GM12878 (cell line): ENCODE results near the gene CD69. TPM values are rescaled to one million over a fixed set of nuclear protein-coding genes. Genes with fewer than 3 reads are reported as not detected.

ENCODE experiments used
- ATAC-seq: fragments of 200-7000 bp; cut with Tn5 transposase; 3 replicates; pipeline ENCODE4 v1.9.1; 2020; ENCODE audit warnings: mild to moderate bottlenecking, moderate library complexity
- BruUV-seq: library from RNA; stranded (reverse); fragments of 400-500 nt; replicated peaks from 2 replicates; lab custom pipeline; 2021; lab: Mats Ljungman, UMichigan
- CTCF ChIA-PET: fragments of 300-600 bp; sonication (Branson Sonifier 250); formaldehyde crosslinking; extraction: SDS; loops from one replicate; lab custom pipeline; 2021; ENCODE audit warnings: inconsistent platforms; lab: Yijun Ruan, JAX
- POLR2A ChIA-PET: fragments of 350-600 bp; formaldehyde crosslinking; extraction: SDS; loops from one replicate; lab custom pipeline; 2021; ENCODE audit warnings: inconsistent platforms; lab: Charles Lee
- RAD21 ChIA-PET: fragments of 300-600 bp; sonication (Branson Sonifier 250); formaldehyde crosslinking; loops from one replicate; lab custom pipeline; 2023; ENCODE audit warnings: antibody characterized with exemption; ENCODE audit not compliant: unreplicated experiment; lab: Charles Lee
- SMC1A ChIA-PET: fragments of 300-600 bp; sonication (Branson Sonifier 250); formaldehyde crosslinking; loops from one replicate; lab custom pipeline; 2023; ENCODE audit not compliant: unreplicated experiment, uncharacterized antibody; lab: Charles Lee
- DNase-seq: peaks from one replicate; pipeline ENCODE4 v3.0.0-alpha.2; 2011; ENCODE audit warnings: low read depth, low spot score
- FAIRE-seq: peaks from 3 replicates; lab custom pipeline; 2011; peaks lifted over from hg19 to GRCh38; lab: Jason Lieb, UNC
- H2AFZ ChIP-seq: 2 replicates; pipeline ENCODE4 v1.6.0; 2011; ENCODE audit warnings: low read depth, low read length, control low read depth; ENCODE audit not compliant: control insufficient read depth
- H3K27ac ChIP-seq: 2 replicates; pipeline ENCODE4 v1.5.1; 2011; ENCODE audit warnings: control low read depth; ENCODE audit not compliant: control insufficient read depth, insufficient read depth
- H3K27me3 ChIP-seq, 2 experiments: replicated peaks in 1 of 2; 2 replicates each; pipeline versions ENCODE4 v1.6.0 to v1.6.1; 2011; ENCODE audit warnings: low read length in 1 of 2; ENCODE audit not compliant: control insufficient read depth in 2 of 2, insufficient read depth in 2 of 2
- H3K36me3 ChIP-seq, 2 experiments: 2 replicates each; pipeline ENCODE4 v1.5.1; 2011; ENCODE audit warnings: low read length in 1 of 2; ENCODE audit not compliant: control insufficient read depth in 2 of 2, insufficient read depth in 2 of 2
- H3K4me1 ChIP-seq: 2 replicates; pipeline ENCODE4 v1.6.1; 2011; ENCODE audit warnings: mild to moderate bottlenecking, low read length, moderate library complexity, mixed read lengths; ENCODE audit not compliant: control insufficient read depth, insufficient read depth
- H3K4me2 ChIP-seq: 2 replicates; pipeline ENCODE4 v1.6.0; 2011; ENCODE audit warnings: control low read depth; ENCODE audit not compliant: control insufficient read depth, insufficient read depth
- H3K4me3 ChIP-seq: fragments of 200-600 bp; sonication (generic); 2 replicates; pipeline ENCODE4 v1.5.1; 2016
- H3K79me2 ChIP-seq: 2 replicates; pipeline ENCODE4 v1.6.0; 2011; ENCODE audit warnings: low read length; ENCODE audit not compliant: control insufficient read depth, insufficient read depth
- H3K9ac ChIP-seq: 2 replicates; pipeline ENCODE4 v1.8.0; 2011; ENCODE audit warnings: low read length, control low read depth, mixed read lengths; ENCODE audit not compliant: control insufficient read depth, insufficient read depth
- H3K9me3 ChIP-seq: replicated peaks from 3 replicates; pipeline ENCODE4 v1.5.1; 2011; ENCODE audit warnings: mild to moderate bottlenecking, low read length; ENCODE audit not compliant: control insufficient read depth, insufficient read depth
- H4K20me1 ChIP-seq: 2 replicates; pipeline ENCODE4 v1.6.0; 2011; ENCODE audit not compliant: control insufficient read depth, insufficient read depth
- ATF7 ChIP-seq: fragments of 450-650 bp; IDR thresholded peaks from 2 replicates; pipeline ENCODE4 v1.6.1; 2016; ENCODE audit warnings: low read depth, mild to moderate bottlenecking
- BACH1 ChIP-seq: fragments of 450-650 bp; IDR thresholded peaks from 2 replicates; pipeline ENCODE4 v1.6.1; 2017; ENCODE audit warnings: mild to moderate bottlenecking, borderline replicate concordance
- FOS ChIP-seq: IDR thresholded peaks from 3 replicates; pipeline ENCODE4 v1.6.1; 2011; ENCODE audit warnings: borderline replicate concordance; ENCODE audit not compliant: insufficient read length; ENCODE audit errors: extremely low read depth
- HDAC6 ChIP-seq: fragments of 200-600 bp; sonication (generic); IDR thresholded peaks from one replicate; pipeline ENCODE4 v1.8.0; 2017; ENCODE audit warnings: antibody characterized with exemption; ENCODE audit not compliant: unreplicated experiment
- JUNB ChIP-seq: IDR thresholded peaks from 2 replicates; pipeline ENCODE4 v1.6.1; 2016; ENCODE audit warnings: antibody characterized with exemption, mild to moderate bottlenecking
- LARP7 ChIP-seq: fragments of 450-650 bp; IDR thresholded peaks from 2 replicates; pipeline ENCODE4 v1.6.1; 2017; ENCODE audit warnings: mild to moderate bottlenecking
- MXI1 ChIP-seq: fragments of 150-350 bp; IDR thresholded peaks from 2 replicates; pipeline ENCODE4 v1.6.1; 2011; ENCODE audit warnings: low read depth, mild to moderate bottlenecking, inconsistent platforms, low read length, improper control_type of control experiment
- POLR2AphosphoS2 ChIP-seq: IDR thresholded peaks from 2 replicates; pipeline ENCODE4 v1.6.1; 2011; ENCODE audit warnings: low read depth, mild to moderate bottlenecking, low read length, improper control_type of control experiment, moderate library complexity
- SMARCA5 ChIP-seq: fragments of 450-650 bp; IDR thresholded peaks from 2 replicates; pipeline ENCODE4 v1.6.1; 2017; ENCODE audit warnings: mild to moderate bottlenecking
- USF1 ChIP-seq: IDR thresholded peaks from 2 replicates; pipeline ENCODE4 v1.6.1; 2011; ENCODE audit warnings: borderline replicate concordance, low read depth, mild to moderate bottlenecking, moderate library complexity, mixed read lengths, low read length; ENCODE audit not compliant: insufficient read depth; ENCODE audit errors: extremely low read length
- WGBS: methylation state at CpG from one replicate; pipeline ENCODE4 v1.1.6; 2016; ENCODE audit warnings: low lambda C conversion rate; ENCODE audit not compliant: insufficient replicate concordance, insufficient coverage; ENCODE audit errors: missing lambda C conversion rate; 5-methylcytosine and 5-hydroxymethylcytosine counted together
- in situ Hi-C: fragments of 300-500 bp; cut with MboI; formaldehyde crosslinking; loops from 9 replicates; pipeline ENCODE4 v1.14.3; 2018; ENCODE audit warnings: mixed read lengths
- intact Hi-C: fragments of 100-400 bp; cut with micrococcal nuclease; formaldehyde crosslinking; loops from one replicate; pipeline ENCODE4 v1.14.2; 2022; ENCODE audit not compliant: unreplicated experiment
- polyA plus RNA-seq, 11 experiments: library from polyadenylated mRNA; depleted of rRNA in 4 of 11; unstranded in 6 of 11; stranded (reverse) in 5 of 11; fragments of >200 nt; fragmentation: Nextera tagmentation in 4 of 11; fragmentation: Illumina TruSeq in 1 of 11; extraction: Ambion mirVana in 4 of 11; extraction: Trizol in 1 of 11; gene quantifications; 1 replicate in 1 of 11; 2 replicates in 10 of 11; pipeline versions ENCODE4 v1.2.1 to v1.2.3, GENCODE V29; 2011 to 2016; ENCODE audit warnings: inconsistent platforms in 2 of 11, missing spikeins in 2 of 11, low read depth in 1 of 11
- total RNA-seq, 4 experiments: library from RNA; depleted of rRNA in 3 of 4; stranded (reverse); fragments of >200 nt in 3 of 4; fragmentation: Illumina TruSeq in 1 of 4; extraction: Trizol in 1 of 4; gene quantifications; 2 replicates each; pipeline versions ENCODE4 v1.2.1 to v1.2.3, GENCODE V29; 2013 to 2021

CD69 gene
- total and polyA plus RNA-seq, 10 of the 15 experiments (the other 5 are each of a cell fraction or from before 2014, with no cell fraction given): 7.3 to 156 (median 15.0) TPM

- in situ Hi-C loops: loop anchor here (5.0 kb wide), 1 partner anchor 43 kb away; no protein-coding TSS in a partner anchor
- ChIA-PET POLR2A (interaction anchor here (0.8 to 1.7 kb wide), 3 partner anchors 11 to 43 kb away, joined by 3 to 7 read pairs (median 6); no protein-coding TSS in a partner anchor), RAD21 (interaction anchor here (0.9 to 17.5 kb wide), 4 partner anchors 8 to 43 kb away, joined by 4 to 577 read pairs (median 70); no protein-coding TSS in a partner anchor), SMC1A (interaction anchor here (1.1 to 22.8 kb wide), 7 partner anchors 7 to 114 kb away, joined by 3 to 814 read pairs (median 4); partner anchors contain the start of gene CD69), CTCF (interaction anchor here (1.0 to 19.3 kb wide), 6 partner anchors 12 to 103 kb away, joined by 3 to 835 read pairs (median 5); no protein-coding TSS in a partner anchor)
- no peak overlapping the region; the same call in 1 of the 2 replicates for H3K4me2 ChIP-seq
- no peaks in the 10 kb centered on the region for H4K20me1 ChIP-seq
- no peak overlapping the region for H2AFZ ChIP-seq
- H3K27ac ChIP-seq: no peak overlapping the region
- no peak for ATAC-seq
- 96% methylated on average over 3 of the region's 3 CpGs for WGBS
- intact Hi-C loops: loop anchor here (5.0 kb wide), 1 partner anchor 113 kb away; the partner anchor contains the start of gene CLEC2B
- no peak for FAIRE-seq
- H3K9me3 ChIP-seq: no peaks in the 10 kb centered on the region
- peaks cover 0 to 14% of the 10 kb centered on the region in 2 experiments; a peak in 3 of 4 replicates for H3K36me3 ChIP-seq
- BruUV-seq: no TSS peak
- H3K27me3 ChIP-seq: no peaks in the 10 kb centered on the region
- H3K9ac ChIP-seq: no peak overlapping the region
- H3K4me3 ChIP-seq: no peak overlapping the region
- peaks cover 27% of the 10 kb centered on the region for H3K79me2 ChIP-seq
- DNase-seq: no peak
- no peaks in the 10 kb centered on the region for H3K4me1 ChIP-seq
- TF ChIP-seq HDAC6: no peak
- TF ChIP-seq ATF7: no peak
- TF ChIP-seq SMARCA5: no peak
- TF ChIP-seq BACH1: no peak; the same call in 1 of the 2 replicates
- no peak for TF ChIP-seq FOS
- no peak for TF ChIP-seq USF1
- peak; percentile 28; the same call in 1 of the 2 replicates for TF ChIP-seq MXI1
- TF ChIP-seq POLR2AphosphoS2: peak; percentile 14; the same call in 1 of the 2 replicates
- TF ChIP-seq JUNB: no peak
- TF ChIP-seq LARP7: no peak
Observed at GRCh38 chr12:9754099-9754927, 6.4 kb downstream of the CD69 start.
